Activated CD4-positive, alpha-beta T cell treated with anti-CD3 and anti-CD28 coated beads, Interleukin-2, Interleukin-6, amounts not matched to agents 100 ng/mL and 50 ng/mL, durations not matched to agents 16 hours and 8 hours (primary cell): Measurements from ENCODE around the gene DET1.
"Not testable (repeated sequence)": the region's sequence is repeated elsewhere in the genome, so short reads cannot be mapped to it uniquely, and the experiment has no call there.

Experiments
- DNase-seq: peaks from one replicate; pipeline ENCODE4 v3.0.0-alpha.2; 2020

The DET1 gene

GRCh38 chr15:88491158-88491557 is 55.3 kb downstream of the DET1 start:
- DNase-seq, result no peak

- DNase-seq, result no peak
These were observed 56.4 kb downstream of the DET1 start for GRCh38 chr15:88490036-88490435.

DNA sequence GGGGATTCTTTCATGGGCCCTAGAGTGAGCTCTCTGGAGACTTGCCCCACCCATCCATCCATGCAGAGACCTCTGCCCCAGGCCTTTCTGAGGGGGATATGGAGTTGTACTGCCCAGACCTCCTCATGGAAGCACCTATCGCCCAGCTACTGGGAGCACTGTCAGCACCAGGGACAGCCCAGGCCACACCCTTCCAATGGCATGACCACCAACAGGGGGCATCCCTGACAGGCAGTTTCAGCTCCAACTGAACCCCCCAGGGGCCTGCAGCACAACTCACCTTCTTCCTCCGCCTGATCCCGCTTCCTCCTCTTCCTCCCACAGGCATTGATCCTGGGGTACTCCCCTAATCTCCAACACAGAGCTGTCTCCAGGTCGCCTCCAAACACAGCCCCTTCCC is 57.2 kb downstream of the DET1 start:
- DNase-seq, result no peak

GRCh38 chr15:88487796-88488523 is 58.5 kb downstream of the DET1 start:
- DNase-seq, result no peak

DNA sequence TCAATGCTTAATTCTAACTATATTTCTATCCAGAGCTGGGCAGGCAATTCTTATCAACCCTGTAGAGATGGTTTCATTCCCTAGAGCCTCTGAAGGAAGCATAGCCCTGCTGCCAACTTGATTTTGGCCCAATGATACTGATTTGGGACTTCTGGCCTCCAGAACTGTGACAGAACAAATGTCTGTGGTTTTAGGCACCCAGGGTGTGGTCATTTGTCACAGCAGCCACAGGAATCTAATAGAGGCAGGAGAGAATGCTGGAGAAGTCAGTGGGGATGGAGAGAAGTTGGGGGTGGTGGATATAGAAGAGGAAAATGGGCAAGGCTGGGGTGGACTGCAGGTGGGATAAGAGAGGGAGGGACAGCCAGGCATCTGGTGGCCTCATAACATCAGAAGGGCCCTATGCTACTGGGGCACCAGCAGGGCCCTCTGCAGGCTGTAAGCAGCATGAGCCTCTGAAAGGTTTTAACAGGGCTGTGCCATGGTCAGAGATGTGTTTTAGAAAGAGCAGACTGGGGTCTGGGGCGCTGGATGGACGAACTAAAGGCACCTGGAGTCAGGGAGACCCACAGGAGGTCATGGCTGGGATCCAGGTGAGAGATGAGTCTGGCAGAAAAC is 59.2 kb downstream of the DET1 start:
- no peak for DNase-seq

- no peak for DNase-seq
These were observed 61.7 kb downstream of the DET1 start for GRCh38 chr15:88484682-88485331.

GRCh38 chr15:88482263-88482662 is 64.2 kb downstream of the DET1 start:
- no peak for DNase-seq

- no peak for DNase-seq
These were observed 65.5 kb downstream of the DET1 start for GRCh38 chr15:88480981-88481380.

- no peak for DNase-seq
These were observed 67.3 kb downstream of the DET1 start for GRCh38 chr15:88479169-88479568.

GRCh38 chr15:88477904-88478303 is 68.6 kb downstream of the DET1 start:
- DNase-seq, result no peak

DNA sequence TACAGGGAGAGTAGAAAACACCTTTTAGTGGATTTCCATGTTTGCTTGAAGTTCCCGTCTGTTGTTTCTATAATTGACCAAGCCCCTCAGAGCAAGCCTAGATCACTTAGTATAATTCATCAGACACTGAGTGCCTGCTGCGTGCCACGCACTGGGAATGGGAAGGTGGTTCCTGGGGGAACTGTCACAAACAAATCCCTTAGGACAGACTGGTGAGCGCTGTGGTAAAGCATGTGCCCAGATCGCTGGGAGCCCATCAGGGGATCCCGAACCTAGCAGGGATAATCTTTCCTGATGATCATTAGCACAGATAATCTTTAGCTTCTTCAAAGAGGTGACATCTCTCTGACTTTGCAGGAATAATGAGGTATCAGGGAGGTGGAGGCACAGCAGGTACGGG is 69.4 kb downstream of the DET1 start:
- no peak for DNase-seq

- peak; percentile 27 for DNase-seq
These were observed 69.8 kb downstream of the DET1 start for GRCh38 chr15:88476635-88477060.

DNA sequence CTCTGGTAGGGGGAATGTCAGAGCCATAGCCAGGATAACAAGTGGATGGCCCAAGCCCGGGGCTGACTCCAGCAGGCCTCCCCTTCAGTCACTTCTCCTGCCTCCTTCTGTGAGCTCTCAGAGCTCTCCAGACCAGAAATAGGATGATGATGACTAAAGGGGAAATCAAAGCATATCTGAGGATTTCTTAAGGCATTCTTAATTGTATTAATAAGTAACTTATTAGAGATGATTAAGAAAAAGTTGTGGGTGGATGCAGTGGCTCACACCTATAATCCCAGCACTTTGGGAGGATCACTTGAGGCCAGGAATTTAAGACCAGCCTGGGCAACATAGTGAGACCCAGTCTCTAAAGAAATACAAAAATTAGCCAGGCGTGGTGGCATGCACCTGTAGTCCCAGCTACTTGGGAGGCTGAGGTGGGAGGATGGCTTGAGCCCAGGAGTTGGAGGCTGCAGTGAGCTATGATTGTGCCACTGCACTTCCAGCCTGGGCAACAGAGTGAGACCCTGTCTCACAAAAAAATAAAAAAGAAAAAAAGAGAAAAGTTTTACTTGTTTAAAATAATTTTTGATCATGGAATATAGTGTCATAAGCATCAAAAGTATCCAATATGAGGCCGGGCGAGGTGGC is 72.7 kb downstream of the DET1 start:
- not testable (repeated sequence) for DNase-seq

DNA sequence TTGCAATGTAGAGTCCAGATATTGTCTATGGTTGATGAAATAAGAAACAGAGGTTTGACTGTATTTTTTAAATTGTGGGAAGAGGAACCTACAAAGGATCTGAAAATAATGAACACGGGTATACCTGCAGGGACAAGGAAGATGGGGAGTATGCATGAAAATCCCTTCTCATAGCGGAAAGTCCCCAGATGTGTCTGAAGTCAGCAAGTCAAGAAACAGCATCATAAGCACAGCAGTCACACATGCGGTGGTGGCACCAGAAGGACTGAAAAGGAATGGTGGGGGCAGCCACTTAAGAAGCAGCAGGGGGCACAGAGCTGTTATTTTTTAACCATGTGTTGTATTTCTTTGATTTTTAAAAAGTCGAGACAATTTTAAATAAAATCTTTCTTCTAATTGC is 74.3 kb downstream of the DET1 start:
- peak; percentile 26 for DNase-seq

- no peak for DNase-seq
These were observed 75.7 kb downstream of the DET1 start for GRCh38 chr15:88470625-88471372.

DNA sequence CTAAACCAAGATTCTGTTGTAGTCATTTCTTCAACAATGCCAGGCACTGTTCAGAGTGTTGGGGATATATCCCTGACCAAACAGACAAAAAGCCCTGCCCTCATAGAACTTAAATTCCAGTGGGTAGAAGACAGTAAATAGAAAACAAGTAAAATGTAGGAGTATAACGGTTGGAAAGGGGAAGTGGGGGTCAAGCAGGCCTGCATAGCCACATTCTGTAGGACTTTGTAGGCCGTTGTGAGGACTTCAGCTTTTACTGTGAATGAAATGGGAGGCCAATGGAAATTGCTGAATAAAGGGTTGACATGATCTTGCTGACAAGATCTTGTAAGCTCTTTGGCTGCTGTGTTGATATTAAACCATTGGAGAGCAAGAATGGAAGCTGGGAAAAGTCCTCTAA is 77.2 kb downstream of the DET1 start:
- no peak for DNase-seq

GRCh38 chr15:88468721-88469120 is 77.8 kb downstream of the DET1 start:
- not testable (repeated sequence) for DNase-seq

- peak; percentile 25 for DNase-seq
These were observed 78.4 kb downstream of the DET1 start for GRCh38 chr15:88467935-88468528.

DNA sequence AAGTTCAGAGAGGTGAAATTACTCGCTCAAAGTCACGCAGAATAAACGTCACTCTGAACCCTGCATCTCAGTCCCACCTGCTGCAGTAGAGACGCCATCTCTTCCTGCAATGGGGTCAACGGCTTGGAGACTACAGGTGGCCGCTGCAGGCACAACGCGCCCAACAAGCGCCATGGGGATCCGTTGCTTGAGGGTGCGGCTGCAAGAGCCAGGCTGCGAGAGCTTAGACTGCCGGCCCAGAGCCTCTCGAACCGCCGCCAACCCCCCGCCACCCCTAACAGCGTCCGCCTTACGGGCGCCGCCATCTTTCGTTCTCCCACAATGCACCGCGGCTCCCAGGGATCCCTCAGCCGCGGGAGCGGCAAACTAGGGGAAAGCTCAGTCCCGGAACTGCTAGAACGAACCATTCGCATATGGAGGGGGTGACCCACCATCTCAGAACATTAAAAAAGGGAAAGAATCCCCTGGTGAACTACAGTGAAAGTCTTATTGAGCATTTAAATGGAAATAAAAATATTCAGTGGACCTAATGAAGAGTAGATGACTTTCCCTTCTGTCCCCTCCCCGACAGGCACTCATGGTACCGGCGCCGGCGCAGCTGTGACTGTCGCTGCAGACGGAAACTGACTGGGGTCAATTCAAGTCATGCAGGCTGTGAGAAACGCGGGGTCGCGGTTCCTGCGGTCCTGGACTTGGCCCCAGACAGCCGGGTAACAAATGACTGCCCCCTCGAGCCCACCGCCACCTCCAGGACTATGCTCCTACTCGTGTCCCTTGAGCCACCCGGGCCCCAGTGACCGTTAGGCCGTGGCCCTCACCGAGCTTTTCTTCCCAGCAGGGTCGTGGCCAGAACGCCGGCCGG is 79.2 kb downstream of the DET1 start, which contains the start of the genes MRPL46 and MRPS11:
MRPL46 (minus strand) TSS at position 316 of the 862 bp plus-strand sequence; CDS start at position 305, 11 bp downstream.
MRPS11 (plus strand) TSS at position 636 of the 862 bp plus-strand sequence; CDS start at position 646, 10 bp downstream.
- peak; percentile 93 for DNase-seq

GRCh38 chr15:88465633-88466224 is 80.8 kb downstream of the DET1 start:
- peak; percentile 55 for DNase-seq
